Middle frontal gyrus (tissue), 1 donor: ENCODE data around the gene STK38L.

Source experiments
- DNase-seq: peaks from one replicate; pipeline ENCODE4 v3.0.0-alpha.2; 2015; ENCODE audit warnings: low spot score; ENCODE audit errors: extremely low spot score

Gene STK38L

DNA sequence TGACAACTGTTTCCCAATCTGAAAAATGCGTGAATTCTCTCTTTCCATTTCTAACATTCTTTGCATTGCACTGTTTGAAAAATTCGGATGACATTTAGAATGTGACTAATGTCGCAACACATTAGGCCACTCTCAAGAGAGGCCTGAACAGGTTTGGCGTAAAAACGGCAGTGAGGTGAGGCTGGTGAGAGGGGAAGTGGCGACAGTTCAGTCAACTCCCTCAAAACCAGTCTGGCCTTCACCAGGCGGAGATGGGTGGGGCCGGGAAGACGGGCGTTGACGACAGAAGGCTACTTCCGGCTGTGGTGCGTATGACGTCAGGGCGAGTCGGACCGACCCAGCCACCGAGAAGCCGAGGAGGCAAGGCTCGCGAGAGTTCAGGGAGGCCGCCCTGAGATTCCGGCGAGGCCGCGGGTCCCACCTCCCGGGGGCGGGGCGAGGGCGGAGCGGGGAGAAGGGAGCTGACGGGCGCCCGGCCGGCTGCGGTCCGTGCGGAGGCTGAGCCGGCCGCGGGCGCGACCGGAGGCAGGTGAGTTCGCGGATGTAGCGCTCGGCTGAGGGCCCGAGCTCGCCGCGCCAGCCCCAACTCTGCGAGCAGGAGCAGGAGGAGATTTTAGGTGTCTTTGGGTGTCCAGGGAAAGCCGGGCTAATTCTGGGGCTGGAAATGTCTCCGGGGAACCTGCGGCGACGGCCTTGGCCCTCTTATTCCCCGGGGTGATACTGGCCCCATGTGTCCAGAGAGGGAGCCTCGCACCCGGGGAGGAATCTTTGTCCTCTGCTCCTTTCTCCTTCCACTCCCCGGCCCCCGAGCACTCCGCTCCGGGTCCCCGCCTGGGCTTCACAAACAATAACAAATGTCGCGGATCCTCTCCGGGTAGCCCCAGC lies at the start of gene STK38L:
Gene STK38L (plus strand): TSS at position 483 of the 885 bp plus-strand sequence. CDS start 53,435 bp downstream, outside the sequence.
- DNase-seq = peak; percentile 87

DNA sequence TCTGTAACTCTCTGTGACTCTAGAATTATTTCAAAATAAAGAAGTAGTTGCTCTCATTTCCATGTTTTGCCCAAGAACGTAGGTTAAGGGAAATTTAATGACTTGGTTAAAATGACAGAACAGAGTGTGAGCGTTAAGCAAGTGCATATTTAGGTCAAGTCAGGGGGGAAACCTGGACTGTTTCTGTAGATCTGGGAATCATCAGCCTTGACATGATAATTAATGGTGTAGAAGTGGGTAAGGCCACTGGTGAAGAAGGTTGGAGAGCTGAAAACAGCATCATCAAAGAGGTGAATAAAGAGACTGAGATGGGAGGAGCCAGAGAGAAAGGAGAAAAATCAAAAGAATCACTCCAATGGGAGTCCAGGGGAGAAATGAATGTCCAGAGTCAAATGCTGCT lies 49.4 kb upstream of the STK38L start:
- no peak for DNase-seq

DNA sequence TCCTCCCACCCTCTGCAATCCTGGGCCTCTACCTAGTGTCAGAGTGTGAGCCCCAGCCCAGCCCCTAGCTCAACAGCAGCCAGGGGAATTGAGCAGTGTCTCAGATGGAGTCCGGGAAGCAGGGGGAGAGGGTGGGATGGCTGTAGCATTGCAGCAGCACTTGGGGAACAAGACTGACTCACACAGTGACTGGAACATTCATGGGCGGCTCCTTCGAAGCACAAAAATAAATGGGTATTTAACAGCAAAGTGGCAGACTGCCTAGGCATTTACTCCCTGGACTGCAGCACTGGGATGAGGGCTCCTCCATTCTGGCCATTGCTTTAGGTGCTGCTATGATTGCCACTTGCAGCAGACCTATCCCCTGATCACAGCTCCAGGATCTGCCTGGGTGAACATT lies 46.0 kb upstream of the STK38L start:
- no peak for DNase-seq

DNA sequence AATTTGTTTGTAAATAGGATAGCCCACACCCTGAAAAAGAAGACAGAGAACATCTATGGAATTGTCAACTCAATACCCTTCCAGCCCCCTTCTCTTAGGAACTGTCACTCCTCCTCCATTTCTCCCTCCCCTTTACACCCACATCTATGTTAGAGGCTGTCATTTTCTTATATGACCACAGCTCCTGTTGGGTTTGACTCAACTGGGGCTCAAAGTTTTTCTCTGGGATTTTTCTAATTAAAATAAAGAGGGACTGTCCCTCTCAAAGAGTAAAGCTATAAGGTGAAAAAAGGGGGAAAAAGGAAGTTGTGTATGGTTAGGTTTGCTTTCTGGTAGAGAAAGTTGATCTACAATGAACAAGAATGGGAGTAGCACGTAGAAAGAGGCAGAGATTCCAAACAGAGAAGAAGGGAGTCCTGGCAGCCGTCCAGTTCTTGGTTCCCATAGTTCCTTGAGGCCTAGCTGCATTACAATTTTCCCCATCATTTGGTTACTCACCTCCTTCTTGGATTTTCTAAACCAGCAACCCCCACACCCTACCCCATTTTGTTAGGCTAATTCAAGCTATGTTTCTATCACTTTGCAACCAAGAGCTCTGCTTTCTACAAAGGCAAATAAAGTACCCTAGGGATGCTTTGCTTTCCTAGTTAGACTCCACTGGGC lies 44.3 kb upstream of the STK38L start:
- no peak for DNase-seq

DNA sequence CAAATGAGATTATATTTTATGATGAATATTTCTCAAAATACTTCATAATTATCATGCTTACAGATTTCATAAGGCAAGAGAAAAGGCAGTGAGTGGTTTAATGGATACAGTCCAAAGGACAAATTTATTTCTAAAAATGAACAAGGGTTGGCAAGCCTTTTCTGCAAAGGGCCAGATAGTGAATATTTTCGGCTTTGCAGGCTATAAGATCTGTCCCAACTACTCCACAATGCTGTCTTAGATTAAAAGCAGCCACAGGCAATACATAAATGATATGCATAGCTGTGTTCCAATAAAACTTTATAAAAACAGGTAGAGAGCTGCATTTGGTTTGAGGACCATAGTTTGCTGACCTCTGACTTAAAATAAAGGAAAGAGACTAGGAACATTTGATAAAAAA lies 42.9 kb upstream of the STK38L start:
- DNase-seq = no peak

DNA sequence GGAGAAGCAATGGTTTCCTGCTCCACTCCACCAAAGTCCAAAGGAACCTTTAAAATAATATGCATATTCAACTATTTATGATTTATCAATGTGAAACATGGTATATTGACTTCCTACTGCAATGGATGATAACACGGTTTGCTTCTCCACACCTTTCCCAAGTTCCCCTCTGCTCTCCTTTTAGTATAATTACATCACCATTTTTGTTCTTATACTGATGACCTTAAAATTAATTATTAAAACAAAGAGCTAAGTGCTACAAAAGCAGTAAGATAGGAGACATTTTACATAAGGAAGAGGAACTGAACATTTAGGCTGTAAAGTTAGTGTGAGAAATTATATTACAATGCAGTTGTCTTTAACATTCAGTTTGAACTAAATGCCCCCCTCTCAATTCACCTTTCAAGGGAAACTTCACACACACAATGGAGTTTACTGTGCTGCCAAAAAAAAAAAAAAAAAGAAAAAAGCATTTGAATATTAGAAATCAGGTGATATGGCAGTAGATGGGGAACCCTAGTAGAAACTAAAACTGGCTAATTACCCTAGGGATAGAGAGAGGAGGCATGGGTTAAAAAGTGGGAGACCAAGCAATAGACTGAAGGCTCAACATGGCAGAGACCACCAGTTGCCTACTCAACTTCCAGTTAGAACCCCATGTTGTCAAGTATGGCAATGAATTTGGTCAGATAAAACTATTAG lies 37.1 kb upstream of the STK38L start:
- no peak for DNase-seq

DNA sequence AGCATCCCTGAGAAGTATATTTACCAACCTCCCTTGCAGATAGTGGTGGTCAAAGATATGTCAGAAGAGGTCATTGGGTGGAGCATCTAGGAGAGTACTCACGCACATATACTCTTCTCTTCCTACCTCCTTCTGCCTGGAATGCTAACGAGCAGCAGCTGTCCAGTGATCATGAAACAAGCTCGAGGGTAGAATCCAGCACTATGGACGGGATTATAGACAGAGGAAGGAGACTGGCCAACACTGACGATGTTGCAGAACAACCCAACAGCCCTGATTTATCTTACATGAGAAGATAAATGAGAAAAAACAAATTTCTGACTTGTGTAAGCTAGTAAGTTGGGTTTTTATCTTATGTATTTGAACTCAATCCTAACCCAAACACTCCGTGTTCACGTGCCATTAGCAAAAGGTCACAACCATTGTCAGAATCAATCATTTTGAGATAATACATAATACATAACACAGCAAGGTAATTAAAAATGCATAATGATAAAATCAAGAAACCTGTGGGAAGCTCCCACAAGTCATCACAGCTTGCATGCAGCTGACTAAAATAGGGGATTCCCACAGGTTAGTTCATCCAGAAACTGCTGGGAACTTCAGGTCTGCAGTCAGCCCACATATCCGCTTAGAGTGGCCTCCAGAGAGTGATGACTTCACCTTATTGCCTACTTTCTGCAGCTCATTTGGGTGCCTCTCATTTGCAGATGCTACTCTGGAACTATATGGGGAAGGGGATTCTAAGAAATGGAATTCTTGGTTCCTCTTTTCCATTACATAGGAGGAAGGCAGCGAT lies 36.3 kb upstream of the STK38L start:
- DNase-seq = no peak

DNA sequence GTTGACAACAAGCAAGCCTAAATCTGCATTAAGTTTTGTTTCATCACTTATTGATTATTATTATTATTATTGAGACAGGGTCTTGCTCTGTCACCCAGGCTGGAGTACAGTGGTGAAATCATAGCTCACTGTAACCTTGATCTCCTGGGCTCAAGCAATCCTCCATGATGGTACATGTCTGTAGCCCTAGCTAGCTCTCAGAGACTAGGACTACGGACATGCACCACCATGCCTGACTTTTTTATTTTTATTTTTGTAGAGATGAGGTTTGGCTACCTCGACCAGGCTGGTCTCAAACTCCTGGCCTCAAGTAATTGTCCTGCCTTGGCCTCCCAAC lies 35.7 kb upstream of the STK38L start:
- DNase-seq = no peak

DNA sequence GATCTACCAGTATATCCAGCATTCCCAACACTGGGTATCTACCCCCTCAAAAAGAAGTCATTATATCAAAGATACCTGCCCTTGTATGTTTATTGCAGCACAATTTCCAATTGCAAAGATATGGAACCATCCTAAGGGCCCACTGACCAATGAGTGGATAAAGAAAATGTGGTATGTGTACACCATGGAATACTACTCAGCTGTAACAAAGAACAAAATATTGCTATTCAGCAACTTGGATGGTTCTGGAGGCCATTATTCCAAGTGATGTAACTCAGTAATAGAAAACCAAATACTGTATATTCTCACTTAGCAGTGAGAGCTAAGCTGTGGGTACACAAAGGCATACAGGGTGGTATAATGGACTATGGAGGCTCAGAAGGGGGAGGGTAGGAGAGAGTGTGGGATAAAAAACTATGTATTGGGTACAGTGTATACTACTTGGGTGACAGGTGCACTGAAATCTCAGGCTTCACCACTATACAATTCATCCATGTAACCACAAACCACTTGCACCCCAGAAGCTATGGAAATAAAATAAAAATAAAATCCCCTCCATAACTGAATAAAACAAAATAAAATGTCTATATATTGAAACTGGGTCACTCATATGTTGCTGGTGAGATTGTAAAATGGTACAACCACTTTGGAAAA lies 34.7 kb upstream of the STK38L start:
- no peak for DNase-seq

DNA sequence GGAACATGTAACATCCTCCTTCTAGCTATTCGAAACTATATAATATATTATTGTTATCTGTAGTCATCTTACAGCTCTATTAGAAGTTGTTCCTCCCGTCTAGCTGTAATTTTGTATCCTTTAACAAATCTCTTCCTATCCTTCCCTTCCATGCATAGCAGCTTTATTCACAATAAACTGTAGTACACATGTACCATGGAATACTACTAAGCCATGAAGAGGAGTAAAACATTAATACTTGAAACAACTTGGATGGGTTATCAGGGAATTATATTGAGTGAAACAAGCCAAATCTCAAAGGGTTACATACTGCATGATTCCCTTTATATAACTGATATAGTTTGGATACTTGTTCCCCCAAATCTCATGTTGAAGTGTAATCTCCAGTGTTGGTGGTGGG lies 33.9 kb upstream of the STK38L start:
- no peak for DNase-seq

DNA sequence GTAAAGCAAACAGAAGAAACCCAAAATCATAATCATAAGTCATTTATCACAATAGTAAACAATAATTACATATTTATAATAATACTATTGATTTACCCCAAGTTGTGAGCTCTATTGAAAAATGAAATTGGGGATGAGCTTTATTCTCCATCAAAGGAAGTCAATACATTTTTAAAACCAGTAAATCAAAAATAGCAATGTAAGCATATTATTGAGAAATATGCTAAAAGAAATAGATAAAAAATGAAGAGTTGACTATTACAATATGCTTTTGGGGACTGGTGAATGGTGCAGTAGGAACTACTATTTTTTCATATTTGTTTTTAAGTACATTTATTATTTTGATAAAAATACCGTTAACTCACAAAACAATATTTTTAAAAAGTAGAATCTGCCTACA lies 31.2 kb upstream of the STK38L start:
- DNase-seq = no peak

DNA sequence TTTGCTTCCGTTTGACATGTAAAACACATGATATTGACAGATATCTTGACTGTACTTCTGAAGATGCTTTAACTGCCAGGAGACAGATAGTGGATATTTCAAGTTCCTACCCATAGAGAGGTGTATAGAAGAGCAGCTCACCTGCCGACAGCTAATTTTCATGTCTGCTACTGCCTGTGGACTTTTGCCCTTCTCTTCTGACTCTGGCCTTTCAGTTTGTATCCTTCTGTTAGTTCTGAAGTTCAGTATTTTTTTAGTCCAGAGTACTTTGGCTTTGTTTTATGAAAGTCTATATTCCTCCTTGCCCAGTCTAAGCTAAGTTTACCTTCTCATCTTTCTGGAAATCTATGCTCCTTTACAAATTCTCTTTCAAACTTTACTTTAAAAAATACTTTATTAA lies 30.8 kb upstream of the STK38L start:
- no peak for DNase-seq

DNA sequence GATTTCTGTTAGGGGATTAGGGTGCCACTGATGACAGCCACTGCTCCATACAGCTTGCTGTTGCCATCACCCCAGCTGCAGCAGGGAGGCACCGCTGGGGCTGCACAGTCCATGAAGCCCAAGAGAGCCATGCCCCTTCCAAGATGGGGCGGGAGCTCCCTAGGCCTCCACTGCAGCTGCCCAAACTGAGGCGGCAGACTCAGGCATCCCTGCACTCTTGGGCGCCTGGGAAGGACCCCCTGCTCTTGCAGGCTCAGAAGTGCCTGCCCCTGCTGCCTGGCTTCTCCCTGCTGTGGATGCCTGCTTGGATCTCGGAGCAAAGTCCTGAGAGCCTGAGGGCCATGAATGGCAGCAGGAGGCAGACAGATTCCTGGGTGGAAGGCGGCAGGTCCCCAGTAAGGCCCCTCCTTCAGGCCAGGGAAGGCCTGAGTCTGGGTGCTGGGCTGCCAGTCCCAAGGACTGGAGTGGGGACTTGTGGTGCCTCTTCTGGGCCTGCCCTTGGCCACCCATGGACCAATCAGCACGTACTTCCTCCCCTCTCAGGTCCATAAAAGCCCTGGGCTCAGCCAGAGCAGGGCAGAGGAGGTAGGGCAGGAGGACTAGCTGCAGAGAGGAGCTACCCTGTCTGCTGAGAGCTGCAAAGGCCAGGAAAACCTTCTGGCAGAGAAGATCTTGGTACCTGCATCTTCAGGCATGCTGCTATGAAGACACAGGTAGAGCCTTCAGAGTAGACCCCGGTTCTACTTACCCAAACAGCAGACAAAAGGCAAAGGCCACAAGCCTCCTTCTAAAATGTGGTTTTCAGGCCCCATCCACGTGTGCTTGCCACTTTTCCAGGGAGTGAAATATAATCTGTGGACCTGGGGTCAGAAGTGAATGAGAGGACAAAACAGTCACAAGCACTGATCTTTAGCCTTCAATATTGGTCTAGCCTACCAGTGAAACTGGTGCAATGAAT lies 30.0 kb upstream of the STK38L start:
- no peak for DNase-seq

DNA sequence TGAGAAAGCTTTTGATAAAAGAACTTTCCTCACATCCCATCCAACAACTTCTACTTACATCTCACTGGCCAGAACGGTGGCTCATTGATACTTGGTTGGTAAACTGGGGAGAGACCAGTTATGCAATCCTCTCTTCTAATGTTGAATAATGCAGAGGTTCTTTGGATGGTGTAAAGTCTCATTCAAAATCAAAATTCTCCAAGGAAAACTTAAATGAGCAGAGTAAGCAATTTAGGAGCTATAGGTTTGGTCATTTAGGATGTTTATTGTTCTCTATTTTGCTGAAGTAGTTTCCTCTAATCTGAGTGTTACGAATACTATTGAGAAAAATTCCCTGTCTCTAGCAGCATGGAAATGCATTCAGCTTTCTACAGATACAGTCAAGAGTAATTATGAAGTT lies 26.5 kb upstream of the STK38L start:
- no peak for DNase-seq

DNA sequence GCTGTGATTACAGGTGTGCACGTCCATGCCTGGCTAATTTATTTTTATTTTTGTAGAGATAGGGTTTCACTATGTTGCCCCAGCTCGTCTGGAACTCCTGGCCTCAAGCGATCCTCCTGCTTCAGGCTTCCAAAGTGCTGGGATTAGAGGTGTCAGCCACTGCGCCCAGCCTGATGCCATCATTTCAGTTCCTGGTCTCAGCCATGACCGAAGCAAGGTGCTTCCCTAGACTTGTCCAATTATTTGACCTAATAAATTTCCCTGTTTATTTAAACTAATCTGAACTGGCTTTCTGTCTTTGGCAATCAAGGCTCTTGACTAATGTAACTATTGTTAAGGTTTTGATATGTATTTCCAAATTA lies 24.4 kb upstream of the STK38L start:
- DNase-seq = no peak

DNA sequence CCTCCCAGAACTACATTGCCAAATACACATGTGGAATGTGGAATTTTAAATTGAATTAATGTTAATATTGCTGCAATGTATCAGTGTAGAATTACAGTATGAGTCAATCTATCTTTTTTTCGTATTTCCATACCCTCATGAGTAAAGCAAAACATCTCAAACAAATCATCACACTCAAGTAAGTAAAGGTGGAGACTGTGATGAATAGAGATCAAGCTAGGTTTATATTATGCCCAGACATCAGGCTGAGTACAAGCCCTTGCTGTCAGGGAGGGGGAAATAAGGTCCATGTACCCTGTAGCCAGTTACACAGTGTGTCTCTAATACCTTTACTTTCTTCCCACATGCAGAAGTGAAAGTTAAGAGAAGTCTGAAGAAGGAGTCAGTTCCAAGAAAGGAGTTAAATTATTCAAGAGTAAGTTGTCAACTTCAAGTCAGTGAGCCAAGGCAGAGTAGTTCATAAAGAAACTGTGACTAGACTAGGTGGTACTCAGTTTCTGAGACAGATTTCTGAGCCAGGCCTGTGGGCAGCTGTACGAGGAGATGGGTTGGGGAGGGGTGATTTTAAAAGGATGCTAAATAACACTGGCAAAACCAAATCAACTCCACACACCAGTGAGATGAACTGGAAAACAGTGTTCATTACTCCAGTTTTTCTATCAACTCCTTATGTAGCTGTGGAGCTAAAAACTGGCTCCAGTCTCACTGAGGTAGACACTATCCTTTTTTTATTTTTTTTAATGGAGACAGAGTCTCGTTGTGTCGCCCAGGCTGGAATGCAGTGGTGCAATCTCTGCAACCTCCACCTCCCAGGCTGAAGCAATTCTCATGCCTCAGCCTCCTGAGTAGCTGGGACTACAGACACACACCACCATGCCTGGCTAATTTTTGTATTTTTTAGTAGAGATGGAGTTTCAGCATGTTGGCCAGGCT lies 23.8 kb upstream of the STK38L start:
- DNase-seq = no peak

DNA sequence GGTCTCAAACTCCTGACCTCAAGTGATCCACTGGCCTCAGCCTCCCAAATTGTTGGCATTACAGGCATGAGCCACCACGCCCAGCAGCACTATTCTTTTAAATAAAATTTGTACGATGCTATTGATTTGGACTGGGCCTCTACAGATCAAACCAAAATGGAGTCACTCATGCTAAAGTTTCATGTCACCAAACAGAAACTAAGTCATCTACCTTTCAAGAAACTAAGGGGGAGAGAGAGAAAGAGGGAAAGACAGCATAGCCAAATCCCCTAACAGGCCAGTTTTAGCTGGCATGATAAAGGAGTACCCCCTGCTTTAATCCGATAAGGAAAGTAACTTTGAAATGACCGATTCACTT lies 23.1 kb upstream of the STK38L start:
- no peak for DNase-seq

DNA sequence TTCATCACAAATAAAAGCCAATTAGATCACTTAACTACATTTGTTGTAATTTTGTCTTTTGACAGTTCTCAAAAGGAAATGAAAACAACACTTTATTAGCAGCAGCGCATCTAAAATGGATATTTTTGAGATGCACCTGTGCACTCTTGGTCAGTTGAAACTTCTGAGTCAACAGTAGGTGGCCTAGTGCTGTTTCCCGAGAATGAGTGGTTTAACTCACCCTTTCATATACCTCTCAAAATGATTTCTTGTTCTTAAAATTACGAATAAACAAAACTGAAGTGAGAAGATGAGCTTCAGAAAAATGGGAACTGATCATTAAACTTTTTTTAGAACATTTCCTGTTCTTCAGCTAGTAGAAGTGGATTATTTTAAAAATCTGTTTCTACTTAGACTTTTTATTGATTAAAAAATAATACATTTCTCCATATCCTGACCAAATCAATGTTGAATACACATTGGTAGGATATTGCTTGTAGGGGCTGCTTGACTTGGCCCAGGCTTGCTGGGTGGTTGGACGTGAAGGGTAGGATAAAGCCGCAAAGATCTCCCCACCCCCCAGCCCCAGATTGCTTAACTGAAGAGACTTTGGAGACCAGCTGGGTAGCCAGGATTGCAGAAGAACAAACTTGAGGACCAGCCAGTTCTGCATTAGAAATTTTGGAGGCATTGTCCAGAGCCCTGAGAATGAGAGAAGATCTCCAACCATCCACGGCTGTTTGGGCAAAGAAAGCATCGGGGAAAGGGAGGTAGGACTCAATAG lies 22.3 kb upstream of the STK38L start:
- no peak for DNase-seq
